HG03175 (cell line): ENCODE data around the gene PLPP7.

Experiments used
- ATAC-seq: cut with Tn5 transposase; IDR thresholded peaks from one replicate; pipeline ENCODE4 v1.9.1; 2021; ENCODE audit warnings: mild to moderate bottlenecking, moderate library complexity; ENCODE audit not compliant: unreplicated experiment

The PLPP7 gene

DNA sequence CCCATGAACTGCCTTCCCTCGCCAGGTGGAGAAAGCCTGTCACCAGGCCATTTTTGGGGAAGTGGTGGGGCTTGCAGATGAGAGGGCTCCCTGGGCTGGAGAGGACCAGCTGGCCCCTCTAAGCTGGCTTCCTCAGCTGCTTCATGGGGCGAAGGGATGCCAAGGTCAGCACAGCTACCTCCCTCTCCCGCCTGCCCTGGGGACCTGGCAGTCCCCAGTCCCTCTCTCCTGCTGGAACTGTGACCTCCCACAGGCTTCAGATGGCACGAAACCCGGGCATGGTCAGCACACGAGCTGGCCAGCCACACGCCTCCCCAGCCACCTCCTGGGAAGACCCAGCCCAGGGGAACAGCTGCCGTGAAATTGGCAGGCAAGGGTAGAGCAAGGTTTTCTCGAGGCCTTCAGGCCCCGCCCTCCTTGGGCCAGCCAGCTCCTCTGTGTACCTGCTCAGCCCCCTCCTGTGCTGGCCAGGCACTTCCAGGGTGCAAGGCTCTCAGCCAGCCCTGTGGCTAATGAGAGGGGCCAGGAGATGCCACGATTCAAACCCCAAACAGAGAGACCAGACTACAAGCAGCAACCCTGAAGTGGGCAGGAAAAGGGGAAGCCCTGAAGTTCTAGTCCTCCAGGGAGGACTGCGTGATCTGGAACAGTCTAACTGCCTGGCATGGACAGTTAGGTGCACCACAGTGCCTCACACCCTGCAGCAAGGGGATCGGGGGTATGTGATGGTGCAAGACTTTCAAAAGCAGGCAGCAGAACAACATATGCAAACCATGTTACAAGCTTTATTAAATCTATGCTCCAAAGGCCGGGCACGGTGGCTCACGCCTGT lies 12.9 kb downstream of the PLPP7 start:
- no peak for ATAC-seq

DNA sequence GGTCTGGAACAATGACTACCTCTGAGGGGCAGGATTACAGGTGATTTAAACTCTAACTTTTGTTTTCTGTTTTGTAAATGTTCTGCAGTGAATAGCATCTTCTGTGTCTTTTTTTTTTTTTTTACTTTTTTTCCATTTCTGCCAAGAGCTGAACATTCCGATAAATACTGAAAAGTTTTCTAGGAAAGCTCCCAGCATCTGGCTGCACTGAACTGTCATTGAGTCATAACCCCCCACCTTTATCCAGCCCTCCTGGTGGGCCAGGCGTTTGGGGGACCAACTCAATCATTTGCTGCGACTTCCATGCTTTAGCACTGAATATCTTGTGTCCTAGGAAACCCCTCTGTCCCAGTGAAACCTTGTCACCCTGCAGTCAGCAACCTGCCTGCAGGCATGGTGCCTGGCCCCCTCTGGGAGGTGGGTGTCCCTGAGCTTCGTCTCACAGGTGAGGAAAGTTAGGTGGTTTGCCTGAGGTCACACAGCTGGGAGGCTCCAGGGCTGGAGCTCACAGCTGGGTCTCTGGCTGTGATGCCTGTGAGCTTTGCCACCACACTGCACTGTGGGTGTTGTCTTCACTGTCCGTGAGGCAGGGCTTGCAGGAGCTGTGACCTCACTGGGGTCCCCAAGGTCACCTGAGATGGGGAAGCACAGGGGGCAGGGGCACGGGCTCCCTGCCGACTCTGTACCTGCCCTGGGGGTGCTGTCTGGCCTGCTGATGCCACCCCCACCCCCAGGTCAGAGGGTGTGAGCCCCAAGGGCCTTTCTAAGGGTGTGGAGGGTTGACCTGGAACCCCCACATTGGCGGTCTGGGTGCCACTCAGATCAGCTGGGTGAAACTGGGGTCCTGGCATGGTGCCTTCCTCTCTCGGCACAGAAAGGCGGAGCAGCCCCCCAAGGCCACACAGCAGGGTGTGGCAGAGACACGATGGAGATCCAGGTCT lies 14.1 kb downstream of the PLPP7 start:
- ATAC-seq, result no peak

DNA sequence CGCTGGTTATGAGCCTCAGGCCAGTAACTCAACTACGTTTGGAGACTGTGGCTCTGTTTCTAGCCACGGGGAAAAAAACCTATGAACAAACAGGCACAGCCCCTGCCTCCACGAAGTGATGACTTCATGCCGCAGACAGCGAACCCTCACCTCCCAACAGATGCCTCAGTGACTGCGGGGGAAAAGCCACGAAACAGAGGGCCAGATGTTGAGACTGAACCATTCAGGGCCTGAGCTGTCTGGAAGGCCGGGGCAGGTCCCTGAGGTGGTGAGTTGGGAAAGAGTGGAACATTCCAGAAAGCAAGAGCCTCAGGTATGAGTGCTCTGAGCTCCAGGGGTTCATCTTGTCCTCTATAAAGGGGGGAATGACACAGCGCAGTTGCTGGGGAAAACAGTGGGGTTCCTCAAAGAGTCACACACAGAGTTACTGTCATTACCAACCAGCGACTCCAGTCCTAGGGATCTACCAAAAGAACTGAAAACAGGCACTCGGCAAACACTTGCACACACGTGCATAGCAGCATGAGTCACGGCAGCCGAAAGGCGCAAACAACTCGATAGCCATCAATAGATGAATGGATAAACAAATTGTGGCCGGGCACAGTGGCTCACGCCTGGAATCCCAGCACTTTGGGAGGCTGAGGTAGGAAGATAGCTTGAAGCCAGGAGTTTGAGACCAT lies 15.3 kb downstream of the PLPP7 start:
- ATAC-seq, result no peak

DNA sequence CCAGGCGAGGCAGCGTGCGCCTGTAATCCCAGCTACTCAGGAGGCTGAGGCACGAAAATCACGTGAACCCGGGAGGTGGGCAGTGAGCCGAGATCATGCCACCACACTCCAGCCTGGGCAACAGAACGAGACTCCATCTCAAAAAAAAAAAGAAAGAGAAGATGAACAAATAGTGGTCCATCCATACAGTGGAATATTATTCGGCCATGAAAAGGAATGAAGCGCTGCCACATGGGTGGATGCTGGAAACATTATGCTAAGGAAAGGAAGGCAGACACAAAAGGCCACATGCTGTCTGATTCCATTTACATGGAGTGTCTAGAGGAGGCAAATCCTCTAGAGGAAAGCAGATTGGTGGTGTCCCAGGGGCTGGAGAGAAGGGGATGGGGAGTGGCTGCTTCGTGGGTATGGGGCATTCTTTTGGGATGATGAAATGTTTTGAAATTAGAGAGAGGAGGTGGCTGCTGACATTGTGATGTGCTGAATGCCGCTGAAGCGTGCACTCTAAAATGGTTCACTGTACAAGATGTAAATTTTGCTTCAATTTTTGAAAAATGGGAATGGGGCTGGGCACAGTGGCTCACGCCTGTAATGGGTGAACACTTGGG lies 17.0 kb downstream of the PLPP7 start:
- ATAC-seq, result no peak

DNA sequence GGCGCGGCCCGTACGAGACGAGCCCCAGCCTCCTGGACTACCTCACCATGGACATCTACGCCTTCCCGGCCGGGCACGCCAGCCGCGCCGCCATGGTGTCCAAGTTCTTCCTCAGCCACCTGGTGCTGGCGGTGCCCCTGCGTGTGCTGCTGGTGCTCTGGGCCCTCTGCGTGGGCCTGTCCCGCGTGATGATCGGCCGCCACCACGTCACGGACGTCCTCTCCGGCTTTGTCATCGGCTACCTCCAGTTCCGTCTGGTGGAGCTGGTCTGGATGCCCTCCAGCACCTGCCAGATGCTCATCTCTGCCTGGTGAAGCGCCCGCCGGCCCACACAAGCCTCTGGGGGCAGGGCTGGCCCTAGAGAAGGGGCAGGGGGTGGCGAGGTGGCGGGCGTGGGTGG lies 18.5 kb downstream of the PLPP7 start:
- no peak for ATAC-seq

DNA sequence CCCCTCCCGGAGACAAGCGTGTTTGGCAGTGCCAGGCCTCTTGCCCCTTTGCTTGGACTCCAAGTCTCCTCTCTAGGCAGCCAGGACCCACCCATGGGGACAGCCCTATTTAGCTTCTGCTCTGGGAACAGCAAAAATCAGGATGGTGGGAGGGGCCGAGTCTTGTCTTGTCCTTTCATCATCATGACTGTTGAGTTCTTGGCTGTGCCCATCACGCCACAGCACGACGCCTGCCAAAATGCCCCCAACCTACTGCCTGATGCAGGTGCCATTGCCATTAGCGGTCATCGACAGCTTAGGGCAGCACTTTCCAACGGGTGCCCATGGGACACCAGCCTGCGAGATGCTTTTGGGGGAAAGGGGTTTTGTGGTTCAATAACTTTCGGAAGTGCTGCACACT lies 18.9 kb downstream of the PLPP7 start:
- no peak for ATAC-seq

DNA sequence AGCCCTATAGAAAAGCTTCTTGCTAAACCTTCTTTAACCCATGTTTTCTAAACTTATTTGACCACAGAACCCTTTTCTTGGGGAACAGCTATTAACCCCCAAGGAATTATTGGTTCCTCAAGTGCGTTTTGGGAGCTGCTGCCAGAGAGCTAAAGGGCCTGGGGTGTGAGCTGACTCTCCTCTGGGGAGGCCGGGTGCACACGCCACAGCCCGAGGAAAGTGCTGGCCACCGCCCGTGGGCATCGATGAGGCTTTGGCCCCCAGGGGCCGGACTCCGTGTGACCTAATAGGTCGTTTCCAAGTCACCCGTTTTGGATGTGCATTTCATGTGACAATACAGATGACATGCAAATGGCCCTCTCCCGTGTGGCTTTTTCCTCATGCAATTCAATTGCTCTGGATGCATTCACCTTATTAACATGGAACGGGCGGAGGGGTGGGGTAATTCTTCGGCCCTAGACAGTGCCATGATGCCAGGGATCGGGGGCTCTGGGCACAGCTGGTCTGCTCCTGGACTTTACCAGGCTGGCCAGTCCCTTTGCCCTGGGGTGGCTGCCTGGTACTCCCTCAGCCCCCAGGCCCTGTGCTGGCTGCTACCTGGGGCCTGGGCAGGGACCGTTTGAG lies 19.5 kb downstream of the PLPP7 start:
- no peak for ATAC-seq

DNA sequence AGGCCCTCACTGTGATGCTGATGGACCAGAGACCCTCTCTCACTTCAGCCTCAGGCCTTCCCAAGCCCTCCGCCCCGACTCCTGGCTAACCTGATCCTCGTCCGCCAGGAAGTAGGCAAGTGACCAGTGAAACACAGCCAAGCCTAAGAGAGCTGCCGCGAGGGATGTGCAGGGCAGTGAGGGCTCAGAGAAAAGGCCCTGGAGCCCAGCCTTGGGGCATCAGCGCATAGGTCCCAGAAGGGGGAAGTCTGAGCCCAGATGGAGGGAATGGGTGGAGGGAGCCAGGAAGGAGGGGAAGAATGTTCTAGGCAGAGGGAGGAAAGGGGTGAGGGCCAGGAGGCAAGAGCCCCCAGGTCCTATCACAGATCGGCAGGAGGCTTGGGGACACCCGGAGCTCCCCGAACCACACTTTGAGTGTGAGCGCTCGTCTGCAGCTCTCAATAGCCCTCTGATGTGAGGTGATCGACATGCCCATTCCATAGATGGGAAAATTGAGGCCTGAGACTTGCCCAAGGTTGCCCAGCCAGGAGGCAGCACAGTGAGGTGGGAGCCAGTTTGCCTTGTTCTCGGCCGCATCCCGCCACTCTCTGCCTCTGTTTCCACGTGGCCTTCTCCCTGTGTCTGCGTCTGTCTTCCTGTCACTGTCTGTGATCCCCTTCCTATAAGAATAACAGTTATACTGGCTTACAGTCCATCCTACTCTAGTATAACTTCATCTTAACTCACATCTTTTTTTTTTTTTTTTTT lies 20.2 kb downstream of the PLPP7 start:
- no peak for ATAC-seq

DNA sequence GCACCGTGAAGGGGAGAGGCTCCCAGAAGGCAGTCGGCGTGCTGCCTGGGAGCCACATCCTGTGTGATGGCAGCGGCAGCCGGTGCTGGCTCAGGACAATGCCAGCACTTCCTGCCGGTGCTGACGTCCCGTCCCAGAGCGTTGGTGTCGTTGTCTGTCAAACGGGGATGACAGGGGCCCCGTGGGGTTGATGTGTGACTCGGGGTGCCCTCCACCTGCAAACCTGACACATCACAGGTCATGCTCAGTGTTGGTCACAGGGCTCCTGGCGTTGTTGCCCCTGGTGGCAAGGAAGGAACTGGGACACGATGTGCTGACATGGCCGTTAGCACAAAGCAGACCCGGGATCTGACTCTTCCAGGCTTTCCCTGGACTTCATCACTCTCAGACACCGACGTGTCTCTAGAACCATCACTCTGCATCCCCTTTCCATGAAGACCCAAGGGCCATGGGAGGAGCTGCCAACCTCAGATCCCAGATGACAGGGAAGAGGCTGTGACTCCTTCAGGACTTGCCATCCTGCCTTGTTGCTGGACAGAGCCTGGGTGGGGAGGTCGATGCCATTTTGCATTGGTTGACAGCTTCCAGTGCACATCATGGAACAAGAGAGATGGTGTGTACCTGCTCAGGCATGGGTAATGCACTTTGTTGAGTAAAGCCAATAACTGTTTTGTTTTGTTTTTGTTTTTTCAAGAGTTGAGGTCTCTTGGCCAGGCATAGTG lies 21.5 kb downstream of the PLPP7 start:
- ATAC-seq, result no peak

DNA sequence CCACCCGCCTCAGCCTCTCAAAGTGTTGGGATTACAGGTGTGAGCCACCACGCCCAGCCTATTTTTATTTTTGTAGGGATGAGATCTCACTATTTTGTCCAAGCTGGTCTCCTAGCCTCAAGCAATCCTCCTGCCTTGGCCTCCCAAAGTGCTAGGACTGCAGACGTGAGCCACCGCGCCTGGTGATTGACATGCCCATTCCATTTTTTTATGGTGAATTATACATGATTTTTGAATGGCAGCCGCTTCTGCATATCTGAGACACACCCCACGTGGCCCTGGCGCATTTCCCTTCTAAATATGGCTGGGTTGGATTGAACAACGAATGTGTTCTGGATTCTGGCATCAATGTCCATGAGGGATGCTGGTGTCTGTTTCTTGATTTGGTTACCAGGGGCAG lies 22.7 kb downstream of the PLPP7 start:
- ATAC-seq, result no peak

DNA sequence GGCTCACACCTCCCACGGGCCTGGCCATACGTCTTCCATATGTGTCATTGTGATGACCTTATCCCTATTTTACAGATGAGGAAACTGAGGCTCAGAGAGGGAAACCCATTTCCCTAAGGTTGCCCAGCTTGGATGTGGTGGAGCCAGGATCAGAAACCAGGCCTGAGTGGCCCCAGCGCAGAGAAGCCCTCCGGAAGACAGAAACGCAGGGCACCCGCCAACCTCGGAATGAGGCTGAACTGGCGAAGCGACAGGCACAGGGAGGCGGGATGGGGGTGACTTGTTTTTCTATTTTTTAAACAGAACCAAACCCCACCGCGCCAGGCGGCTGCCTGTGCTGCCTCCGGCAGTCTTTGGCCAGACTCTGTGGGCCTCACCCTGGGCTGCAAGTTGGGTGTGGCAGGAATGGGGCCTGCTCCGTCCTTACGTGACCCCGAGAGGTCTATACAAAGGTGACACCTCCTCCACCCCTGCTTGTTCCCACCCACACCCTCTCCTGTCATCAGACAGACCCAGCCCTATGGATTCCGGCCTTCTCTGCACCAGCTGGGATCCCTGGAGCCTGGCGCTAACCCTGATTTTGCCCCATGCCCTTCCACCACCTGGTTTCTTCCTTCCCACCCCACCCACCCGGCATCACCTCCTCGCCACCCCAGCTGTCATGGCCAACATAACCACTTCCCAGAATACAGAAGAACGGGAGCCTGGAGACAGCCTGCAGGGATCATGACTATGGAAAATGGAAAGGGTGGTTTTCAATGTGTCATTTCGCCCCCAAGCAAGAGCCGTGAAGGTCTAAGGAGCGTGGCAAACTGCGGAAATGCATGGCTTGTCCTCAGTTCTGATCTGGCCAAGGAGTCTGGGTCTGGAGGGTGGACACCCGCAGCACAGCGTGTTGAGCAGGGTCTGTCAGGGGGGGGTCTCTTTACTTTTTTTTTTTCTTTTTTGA lies 23.6 kb downstream of the PLPP7 start:
- ATAC-seq, result no peak

DNA sequence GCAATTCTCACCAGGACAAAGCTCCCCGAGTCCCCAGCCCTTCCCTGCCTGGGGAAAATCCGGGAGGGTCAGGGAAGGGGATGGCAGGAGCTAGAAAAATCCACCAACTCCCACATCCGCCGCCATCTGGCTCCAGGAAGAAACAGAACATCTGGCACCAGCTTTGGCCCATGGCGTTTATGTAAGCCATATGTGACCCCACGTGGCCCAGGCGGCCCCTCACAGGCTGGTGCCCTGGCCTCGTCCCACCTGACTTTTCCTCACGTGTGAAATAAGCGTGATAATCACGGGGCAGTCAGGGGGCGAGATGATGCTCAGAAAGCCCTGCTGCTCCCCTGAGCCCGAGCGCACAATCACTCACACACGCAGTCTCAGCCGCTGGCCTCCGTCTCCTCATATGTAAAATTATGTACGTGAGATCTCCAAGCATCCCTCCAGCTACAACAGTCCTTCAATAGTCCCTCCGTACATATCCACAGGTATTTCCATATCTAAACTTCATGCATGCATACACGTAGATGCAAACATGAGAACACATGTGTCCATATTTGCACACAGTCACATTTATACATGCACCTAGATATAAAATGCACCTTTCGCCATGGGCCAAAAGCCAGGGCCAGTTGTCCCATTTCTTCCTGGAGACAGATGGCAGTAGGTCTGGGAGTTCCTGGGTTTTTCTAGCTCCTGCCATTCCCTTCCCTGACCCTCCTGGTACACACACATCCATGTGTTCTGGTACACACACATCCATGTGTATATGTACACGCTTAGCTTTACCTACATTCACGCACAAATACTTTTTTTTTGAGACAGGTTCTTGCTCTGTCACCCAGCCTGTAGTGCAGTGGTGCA lies 28.9 kb downstream of the PLPP7 start:
- ATAC-seq, result no peak

DNA sequence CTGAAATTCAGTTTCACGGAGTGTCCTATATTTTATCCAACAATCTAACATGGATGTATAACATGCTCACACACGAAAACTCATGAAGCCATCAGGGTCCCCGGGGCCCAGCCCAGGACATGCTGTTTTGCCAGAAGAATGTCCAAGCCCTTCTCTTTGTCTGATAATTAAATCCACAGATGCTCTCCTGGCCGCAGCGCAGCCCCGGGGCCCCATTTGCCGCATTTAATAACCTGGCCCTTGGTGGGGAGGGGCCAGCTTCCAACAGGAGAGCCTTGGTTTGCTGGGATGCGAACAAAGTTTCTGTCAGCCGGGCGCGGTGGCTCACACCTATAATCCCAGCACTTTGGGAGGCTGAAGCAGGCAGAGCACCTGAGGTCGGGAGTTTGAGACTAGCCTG lies 30.0 kb downstream of the PLPP7 start:
- ATAC-seq, result no peak

DNA sequence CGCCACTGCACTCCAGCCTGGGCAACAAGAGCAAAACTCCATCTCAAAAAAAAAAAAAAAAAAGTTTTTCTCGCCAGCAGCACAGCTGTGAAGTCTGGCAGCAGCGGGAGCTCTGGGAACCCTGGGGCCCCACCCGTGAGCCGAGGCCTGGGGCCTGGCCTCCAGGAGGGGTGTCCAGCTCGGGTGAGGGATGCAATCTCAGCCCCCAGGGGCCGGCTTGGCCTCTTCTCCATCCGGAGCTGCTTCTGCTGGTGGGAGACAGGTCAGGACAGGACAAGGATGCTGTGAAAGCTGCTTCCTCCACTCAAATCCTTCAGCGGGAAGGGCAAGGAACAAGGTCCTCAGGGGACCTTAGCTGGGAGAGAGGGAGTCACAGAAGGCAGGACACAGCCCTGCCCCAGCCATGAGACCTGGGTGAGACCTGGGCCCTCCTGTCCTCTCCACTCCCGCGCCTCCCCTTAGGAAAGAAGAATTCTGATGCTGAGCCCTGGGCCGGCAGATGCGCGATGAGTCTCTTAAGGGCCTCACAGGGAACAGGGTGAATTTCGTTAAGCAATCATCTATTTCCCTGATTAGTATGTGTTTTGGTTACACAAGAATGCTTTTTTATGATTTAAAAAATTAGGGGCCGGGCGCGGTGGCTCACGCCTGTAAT lies 30.6 kb downstream of the PLPP7 start:
- ATAC-seq, result no peak

DNA sequence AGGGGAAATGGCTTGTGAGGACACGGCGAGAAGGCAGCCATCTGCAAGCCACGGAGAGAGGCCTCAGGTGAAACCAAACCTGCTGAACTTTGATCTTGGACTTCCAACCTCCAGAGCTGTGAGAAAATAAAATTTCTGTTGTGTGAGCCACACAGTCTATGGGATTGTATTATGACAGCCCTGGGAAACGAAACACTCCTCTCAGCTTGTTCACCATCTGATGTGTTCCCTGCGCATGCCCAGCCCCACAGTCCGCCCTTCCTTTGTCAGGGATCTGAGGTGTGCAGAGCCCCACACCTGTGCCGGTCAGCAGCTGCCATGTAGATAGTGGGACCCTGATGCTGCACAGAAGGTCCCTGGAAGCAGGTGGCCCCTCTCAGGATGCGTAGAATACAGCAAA lies 34.1 kb downstream of the PLPP7 start:
- no peak for ATAC-seq
